ENCODE data around the gene KRTAP20-1. TPM values are rescaled to one million over a fixed set of nuclear protein-coding genes. Genes with fewer than 3 reads are reported as not detected.

Gene KRTAP20-1
- not detected for total RNA-seq

GRCh38 chr21:30616125-30616524 is at the start of gene KRTAP20-1:
TSS of gene KRTAP20-1 (plus strand) at chr21:30616425. CDS start at chr21:30616455, 30 bp downstream.

GRCh38 chr21:30590297-30590696 is 25.9 kb upstream of the KRTAP20-1 start, which contains the start of gene KRTAP22-2:
TSS of gene KRTAP22-2 (minus strand) at chr21:30590397.

GRCh38 chr21:30592140-30592539 is 24.1 kb upstream of the KRTAP20-1 start, which contains the start of gene KRTAP6-3:
TSS of gene KRTAP6-3 (plus strand) at chr21:30592440. CDS start at chr21:30592446, 6 bp downstream.

GRCh38 chr21:30598802-30599201 is 17.4 kb upstream of the KRTAP20-1 start, which contains the start of gene KRTAP6-2:
TSS of gene KRTAP6-2 (minus strand) at chr21:30598902. CDS start at chr21:30598874, 28 bp downstream.

GRCh38 chr21:30600787-30601186 is 15.4 kb upstream of the KRTAP20-1 start, which contains the start of gene KRTAP22-1:
TSS of gene KRTAP22-1 (plus strand) at chr21:30601087.

GRCh38 chr21:30613836-30614235 is 2.4 kb upstream of the KRTAP20-1 start, which contains the start of gene KRTAP6-1:
TSS of gene KRTAP6-1 (minus strand) at chr21:30613930. CDS start at chr21:30613904, 26 bp downstream.

GRCh38 chr21:30620522-30620921 is 4.3 kb downstream of the KRTAP20-1 start, which contains the start of gene KRTAP20-4:
TSS of gene KRTAP20-4 (plus strand) at chr21:30620627.

GRCh38 chr21:30634906-30635305 is 18.7 kb downstream of the KRTAP20-1 start, which contains the start of gene KRTAP20-2:
TSS of gene KRTAP20-2 (plus strand) at chr21:30635206. CDS start at chr21:30635264, 58 bp downstream.

GRCh38 chr21:30642564-30642963 is 26.3 kb downstream of the KRTAP20-1 start, which contains the start of gene KRTAP20-3:
TSS of gene KRTAP20-3 (plus strand) at chr21:30642864.

Small RNA genes within 50 kb of the gene (small RNA-seq; reads per million reads assigned to genes)
- not detected for gene KRTAP20-1 (ENCODE audit: low replicate concordance)
- not detected for gene KRTAP20-3 (ENCODE audit: low replicate concordance)
- not detected for gene KRTAP20-4 (ENCODE audit: low replicate concordance)
- gene KRTAP22-1 (ENCODE audit: low replicate concordance) = not detected
- not detected for gene KRTAP22-2 (ENCODE audit: low replicate concordance)

Other genes starting within 250 kb of the KRTAP20-1 start
- gene KRTAP13-2, start 244.2 kb upstream of the KRTAP20-1 start, total RNA-seq = not detected
- not detected for gene KRTAP13-1, start 220.4 kb upstream of the KRTAP20-1 start, total RNA-seq
- gene KRTAP13-3, start 190.5 kb upstream of the KRTAP20-1 start, total RNA-seq = not detected
- gene KRTAP13-4, start 186.2 kb upstream of the KRTAP20-1 start, total RNA-seq = not detected
- gene KRTAP15-1, start 176.2 kb upstream of the KRTAP20-1 start, total RNA-seq = not detected
- not detected for gene KRTAP19-1, start 136.1 kb upstream of the KRTAP20-1 start, total RNA-seq
- not detected for gene KRTAP19-2, start 129.0 kb upstream of the KRTAP20-1 start, total RNA-seq
- not detected for gene KRTAP19-3, start 124.4 kb upstream of the KRTAP20-1 start, total RNA-seq
- not detected for gene KRTAP19-4, start 119.3 kb upstream of the KRTAP20-1 start, total RNA-seq
- gene KRTAP19-5, start 114.3 kb upstream of the KRTAP20-1 start, total RNA-seq = not detected
- gene KRTAP19-6, start 74.6 kb upstream of the KRTAP20-1 start, total RNA-seq = not detected
- not detected for gene KRTAP19-7, start 55.1 kb upstream of the KRTAP20-1 start, total RNA-seq
- gene KRTAP22-2, start 26.0 kb upstream of the KRTAP20-1 start, total RNA-seq = not detected
- not detected for gene KRTAP6-3, start 24.0 kb upstream of the KRTAP20-1 start, total RNA-seq
- not detected for gene KRTAP6-2, start 17.5 kb upstream of the KRTAP20-1 start, total RNA-seq
- gene KRTAP22-1, start 15.3 kb upstream of the KRTAP20-1 start, total RNA-seq = not detected
- not detected for gene KRTAP6-1, start 2.5 kb upstream of the KRTAP20-1 start, total RNA-seq
- not detected for gene KRTAP20-4, start 4.2 kb downstream of the KRTAP20-1 start, total RNA-seq
- gene KRTAP20-2, start 18.8 kb downstream of the KRTAP20-1 start, total RNA-seq = not detected
- gene KRTAP20-3, start 26.4 kb downstream of the KRTAP20-1 start, total RNA-seq = not detected
- gene KRTAP21-3, start 102.4 kb downstream of the KRTAP20-1 start, total RNA-seq = not detected
- not detected for gene KRTAP21-2, start 130.8 kb downstream of the KRTAP20-1 start, total RNA-seq
- gene KRTAP21-1, start 139.0 kb downstream of the KRTAP20-1 start, total RNA-seq = not detected
- gene KRTAP8-1, start 196.8 kb downstream of the KRTAP20-1 start, total RNA-seq = not detected
- not detected for gene KRTAP7-1, start 213.3 kb downstream of the KRTAP20-1 start, total RNA-seq